GM12878 (cell line): ENCODE results near the gene NEB. TPM values are rescaled to one million over a fixed set of nuclear protein-coding genes. Genes with fewer than 3 reads are reported as not detected.

Source experiments
- ATAC-seq: fragments of 200-7000 bp; cut with Tn5 transposase; 3 replicates; pipeline ENCODE4 v1.9.1; 2020; ENCODE audit warnings: mild to moderate bottlenecking, moderate library complexity
- BruUV-seq: library from RNA; stranded (reverse); fragments of 400-500 nt; replicated peaks from 2 replicates; lab custom pipeline; 2021; lab: Mats Ljungman, UMichigan
- CTCF ChIA-PET: fragments of 300-600 bp; sonication (Branson Sonifier 250); formaldehyde crosslinking; extraction: SDS; loops from one replicate; lab custom pipeline; 2021; ENCODE audit warnings: inconsistent platforms; lab: Yijun Ruan, JAX
- POLR2A ChIA-PET: fragments of 350-600 bp; formaldehyde crosslinking; extraction: SDS; loops from one replicate; lab custom pipeline; 2021; ENCODE audit warnings: inconsistent platforms; lab: Charles Lee
- RAD21 ChIA-PET: fragments of 300-600 bp; sonication (Branson Sonifier 250); formaldehyde crosslinking; loops from one replicate; lab custom pipeline; 2023; ENCODE audit warnings: antibody characterized with exemption; ENCODE audit not compliant: unreplicated experiment; lab: Charles Lee
- SMC1A ChIA-PET: fragments of 300-600 bp; sonication (Branson Sonifier 250); formaldehyde crosslinking; loops from one replicate; lab custom pipeline; 2023; ENCODE audit not compliant: unreplicated experiment, uncharacterized antibody; lab: Charles Lee
- DNase-seq: peaks from one replicate; pipeline ENCODE4 v3.0.0-alpha.2; 2011; ENCODE audit warnings: low read depth, low spot score
- FAIRE-seq: peaks from 3 replicates; lab custom pipeline; 2011; peaks lifted over from hg19 to GRCh38; lab: Jason Lieb, UNC
- H2AFZ ChIP-seq: 2 replicates; pipeline ENCODE4 v1.6.0; 2011; ENCODE audit warnings: low read depth, low read length, control low read depth; ENCODE audit not compliant: control insufficient read depth
- H3K27ac ChIP-seq: 2 replicates; pipeline ENCODE4 v1.5.1; 2011; ENCODE audit warnings: control low read depth; ENCODE audit not compliant: control insufficient read depth, insufficient read depth
- H3K27me3 ChIP-seq, 2 experiments: replicated peaks in 1 of 2; 2 replicates each; pipeline versions ENCODE4 v1.6.0 to v1.6.1; 2011; ENCODE audit warnings: low read length in 1 of 2; ENCODE audit not compliant: control insufficient read depth in 2 of 2, insufficient read depth in 2 of 2
- H3K36me3 ChIP-seq, 2 experiments: 2 replicates each; pipeline ENCODE4 v1.5.1; 2011; ENCODE audit warnings: low read length in 1 of 2; ENCODE audit not compliant: control insufficient read depth in 2 of 2, insufficient read depth in 2 of 2
- H3K4me1 ChIP-seq: 2 replicates; pipeline ENCODE4 v1.6.1; 2011; ENCODE audit warnings: mild to moderate bottlenecking, low read length, moderate library complexity, mixed read lengths; ENCODE audit not compliant: control insufficient read depth, insufficient read depth
- H3K4me2 ChIP-seq: 2 replicates; pipeline ENCODE4 v1.6.0; 2011; ENCODE audit warnings: control low read depth; ENCODE audit not compliant: control insufficient read depth, insufficient read depth
- H3K4me3 ChIP-seq: fragments of 200-600 bp; sonication (generic); 2 replicates; pipeline ENCODE4 v1.5.1; 2016
- H3K79me2 ChIP-seq: 2 replicates; pipeline ENCODE4 v1.6.0; 2011; ENCODE audit warnings: low read length; ENCODE audit not compliant: control insufficient read depth, insufficient read depth
- H3K9ac ChIP-seq: 2 replicates; pipeline ENCODE4 v1.8.0; 2011; ENCODE audit warnings: low read length, control low read depth, mixed read lengths; ENCODE audit not compliant: control insufficient read depth, insufficient read depth
- H3K9me3 ChIP-seq: replicated peaks from 3 replicates; pipeline ENCODE4 v1.5.1; 2011; ENCODE audit warnings: mild to moderate bottlenecking, low read length; ENCODE audit not compliant: control insufficient read depth, insufficient read depth
- H4K20me1 ChIP-seq: 2 replicates; pipeline ENCODE4 v1.6.0; 2011; ENCODE audit not compliant: control insufficient read depth, insufficient read depth
- FOXM1 ChIP-seq: IDR thresholded peaks from 2 replicates; pipeline ENCODE4 v1.6.1; 2012; ENCODE audit warnings: low read depth, mild to moderate bottlenecking, inconsistent platforms, low read length, moderate library complexity
- JUNB ChIP-seq: IDR thresholded peaks from 2 replicates; pipeline ENCODE4 v1.6.1; 2016; ENCODE audit warnings: antibody characterized with exemption, mild to moderate bottlenecking
- PAX8 ChIP-seq: fragments of 450-650 bp; IDR thresholded peaks from 2 replicates; pipeline ENCODE4 v1.6.1; 2017; ENCODE audit warnings: mild to moderate bottlenecking, moderate library complexity
- SRF ChIP-seq, 2 experiments: IDR thresholded peaks; 2 replicates each; pipeline ENCODE4 v1.6.1; 2011; ENCODE audit warnings: low read depth in 2 of 2, low read length in 2 of 2, mild to moderate bottlenecking in 1 of 2, moderate library complexity in 1 of 2
- ZNF592 ChIP-seq: fragments of 450-650 bp; IDR thresholded peaks from 2 replicates; pipeline ENCODE4 v1.6.1; 2017; ENCODE audit warnings: mild to moderate bottlenecking, moderate library complexity
- WGBS: methylation state at CpG from one replicate; pipeline ENCODE4 v1.1.6; 2016; ENCODE audit warnings: low lambda C conversion rate; ENCODE audit not compliant: insufficient replicate concordance, insufficient coverage; ENCODE audit errors: missing lambda C conversion rate; 5-methylcytosine and 5-hydroxymethylcytosine counted together
- in situ Hi-C: fragments of 300-500 bp; cut with MboI; formaldehyde crosslinking; loops from 9 replicates; pipeline ENCODE4 v1.14.3; 2018; ENCODE audit warnings: mixed read lengths
- intact Hi-C: fragments of 100-400 bp; cut with micrococcal nuclease; formaldehyde crosslinking; loops from one replicate; pipeline ENCODE4 v1.14.2; 2022; ENCODE audit not compliant: unreplicated experiment
- polyA plus RNA-seq, 11 experiments: library from polyadenylated mRNA; depleted of rRNA in 4 of 11; unstranded in 6 of 11; stranded (reverse) in 5 of 11; fragments of >200 nt; fragmentation: Nextera tagmentation in 4 of 11; fragmentation: Illumina TruSeq in 1 of 11; extraction: Ambion mirVana in 4 of 11; extraction: Trizol in 1 of 11; gene quantifications; 1 replicate in 1 of 11; 2 replicates in 10 of 11; pipeline versions ENCODE4 v1.2.1 to v1.2.3, GENCODE V29; 2011 to 2016; ENCODE audit warnings: inconsistent platforms in 2 of 11, missing spikeins in 2 of 11, low read depth in 1 of 11
- total RNA-seq, 4 experiments: library from RNA; depleted of rRNA in 3 of 4; stranded (reverse); fragments of >200 nt in 3 of 4; fragmentation: Illumina TruSeq in 1 of 4; extraction: Trizol in 1 of 4; gene quantifications; 2 replicates each; pipeline versions ENCODE4 v1.2.1 to v1.2.3, GENCODE V29; 2013 to 2021
- TF ChIP-seq, protein P1 (sequence below): fragments of 450-650 bp; IDR thresholded peaks from 2 replicates; pipeline ENCODE4 v1.6.1; 2017; ENCODE audit warnings: borderline replicate concordance
- TF ChIP-seq, protein P2 (sequence below): IDR thresholded peaks from 2 replicates; pipeline ENCODE4 v1.6.1; 2012; ENCODE audit warnings: low read depth, low read length, improper control_type of control experiment

Gene NEB
- total and polyA plus RNA-seq, 10 of the 15 experiments (the other 5 are each of a cell fraction or from before 2014, with no cell fraction given): 0.04 to 0.77 (median 0.12) TPM

DNA sequence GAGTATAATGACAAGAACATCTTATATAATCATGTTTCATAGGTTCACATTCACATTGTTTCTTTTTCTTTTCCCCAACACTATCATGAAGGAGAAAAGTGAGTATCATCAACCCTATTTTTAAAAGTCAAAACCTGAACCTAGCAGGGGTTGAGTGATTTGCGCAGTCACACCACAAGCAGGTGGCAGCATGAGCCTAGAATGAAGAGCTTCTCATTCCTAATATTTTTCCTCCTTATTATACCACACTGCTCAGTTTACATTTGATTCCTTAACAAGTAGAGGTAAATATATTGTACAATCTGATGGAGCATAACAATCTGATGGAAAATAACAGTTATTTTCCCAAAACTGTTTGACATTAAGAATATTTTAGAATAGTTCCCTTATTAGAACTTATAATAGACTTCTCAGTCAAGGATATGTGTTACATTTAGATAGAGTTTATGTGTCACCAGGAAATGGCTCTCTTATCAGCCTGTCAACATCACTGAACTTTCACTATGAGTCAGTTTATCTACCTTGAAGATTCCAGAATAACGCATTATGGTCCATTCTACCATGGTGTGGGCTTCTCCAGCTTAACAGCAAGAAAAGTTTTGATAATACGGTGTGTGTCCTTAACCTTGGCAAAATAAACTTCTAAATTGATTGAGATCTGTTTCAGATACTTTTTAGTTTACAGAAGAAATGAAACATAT is 119.5 kb downstream of the NEB start:
- H2AFZ ChIP-seq: no peak overlapping the region
- intact Hi-C loops: loop anchor here (10.0 kb wide), 1 partner anchor 330 kb away; no protein-coding TSS in a partner anchor

More for the DNA sequence above, 119.5 kb downstream of the NEB start:
- H3K36me3 ChIP-seq: no peaks in the 10 kb centered on the region
- ChIA-PET RAD21 (no interaction called here), POLR2A (no interaction called here), CTCF (interaction anchor here (1.5 kb wide), 1 partner anchor 10 kb away, joined by 3 read pairs; no protein-coding TSS in a partner anchor), SMC1A (no interaction called here)
- in situ Hi-C loops: no loop called here
- TF ChIP-seq, protein P1, sequence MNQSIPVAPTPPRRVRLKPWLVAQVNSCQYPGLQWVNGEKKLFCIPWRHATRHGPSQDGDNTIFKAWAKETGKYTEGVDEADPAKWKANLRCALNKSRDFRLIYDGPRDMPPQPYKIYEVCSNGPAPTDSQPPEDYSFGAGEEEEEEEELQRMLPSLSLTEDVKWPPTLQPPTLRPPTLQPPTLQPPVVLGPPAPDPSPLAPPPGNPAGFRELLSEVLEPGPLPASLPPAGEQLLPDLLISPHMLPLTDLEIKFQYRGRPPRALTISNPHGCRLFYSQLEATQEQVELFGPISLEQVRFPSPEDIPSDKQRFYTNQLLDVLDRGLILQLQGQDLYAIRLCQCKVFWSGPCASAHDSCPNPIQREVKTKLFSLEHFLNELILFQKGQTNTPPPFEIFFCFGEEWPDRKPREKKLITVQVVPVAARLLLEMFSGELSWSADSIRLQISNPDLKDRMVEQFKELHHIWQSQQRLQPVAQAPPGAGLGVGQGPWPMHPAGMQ: no peak
- no peak for TF ChIP-seq PAX8
- no peak for TF ChIP-seq ZNF592
- no peak for TF ChIP-seq SRF (IDR thresholded peaks at IDR 0.05; ENCODE audit: low read depth in 2 of 2, low read length in 2 of 2)
- TF ChIP-seq, protein P2, sequence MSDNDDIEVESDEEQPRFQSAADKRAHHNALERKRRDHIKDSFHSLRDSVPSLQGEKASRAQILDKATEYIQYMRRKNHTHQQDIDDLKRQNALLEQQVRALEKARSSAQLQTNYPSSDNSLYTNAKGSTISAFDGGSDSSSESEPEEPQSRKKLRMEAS: no peak
- peak; percentile 50; the same call in 1 of the 2 replicates for TF ChIP-seq JUNB
- no peak for TF ChIP-seq FOXM1
- H3K4me2 ChIP-seq: no peak overlapping the region
- no peak overlapping the region for H3K27ac ChIP-seq
- no peaks in the 10 kb centered on the region for H3K9me3 ChIP-seq
- H3K27me3 ChIP-seq: no peaks in the 10 kb centered on the region; a peak in 1 of 4 replicates
- no peak for DNase-seq
- no peak overlapping the region for H3K4me3 ChIP-seq
- no peaks in the 10 kb centered on the region for H3K79me2 ChIP-seq
- WGBS: 97% methylated on average over 3 of the region's 3 CpGs
- no peaks in the 10 kb centered on the region for H3K4me1 ChIP-seq
- no peaks in the 10 kb centered on the region for H4K20me1 ChIP-seq
- no TSS peak for BruUV-seq
- ATAC-seq: peak; percentile 33; the same call in 1 of the 3 replicates
- H3K9ac ChIP-seq: no peak overlapping the region
- no peak for FAIRE-seq
